Ectodermal cell (in vitro differentiated cells): Measurements from ENCODE around the gene FOXL2NB. TPM values are rescaled to one million over a fixed set of nuclear protein-coding genes. Genes with fewer than 3 reads are reported as not detected.

Experiments used
- H3K27ac ChIP-seq: 2 replicates; pipeline ENCODE4 v1.7.0; 2013; ENCODE audit warnings: mild to moderate bottlenecking, low read depth, low read length; ENCODE audit not compliant: insufficient read depth, poor library complexity, severe bottlenecking
- H3K27me3 ChIP-seq: 2 replicates; pipeline ENCODE4 v1.7.0; 2013; ENCODE audit warnings: mild to moderate bottlenecking, low read length; ENCODE audit not compliant: insufficient read depth, control insufficient read depth, poor library complexity, severe bottlenecking
- H3K36me3 ChIP-seq: one replicate; pipeline ENCODE4 v1.7.0; 2013; ENCODE audit warnings: low read length; ENCODE audit not compliant: control insufficient read depth, insufficient read depth
- H3K4me1 ChIP-seq: one replicate; pipeline ENCODE4 v1.7.0; 2013; ENCODE audit warnings: low read length; ENCODE audit not compliant: control insufficient read depth, insufficient read depth
- H3K4me3 ChIP-seq: 2 replicates; pipeline ENCODE4 v1.7.0; 2013; ENCODE audit warnings: low read depth, low read length, control low read depth; ENCODE audit not compliant: insufficient read depth
- H3K9me3 ChIP-seq: 2 replicates; pipeline ENCODE4 v1.7.0; 2013; ENCODE audit warnings: mild to moderate bottlenecking, low read length, moderate library complexity; ENCODE audit not compliant: control insufficient read depth
- whole genome bisulfite sequencing, 2 experiments: methylation state at CpG; one replicate each; pipeline ENCODE4 v1.1.7; 2013; ENCODE audit warnings: missing lambda C conversion rate in 2 of 2; 5-methylcytosine and 5-hydroxymethylcytosine counted together
- polyA plus RNA-seq, 4 experiments: library from polyadenylated mRNA; stranded (reverse); fragments of 50-300 nt; gene quantifications; one replicate each; pipeline ENCODE4 v1.2.3, GENCODE V29; 2013

The FOXL2NB gene
- polyA plus RNA-seq (2013, experiment 1 of 4) = not detected
- polyA plus RNA-seq (2013, experiment 2 of 4) = not detected
- not detected for polyA plus RNA-seq (2013, experiment 3 of 4)
- not detected for polyA plus RNA-seq (2013, experiment 4 of 4)

DNA sequence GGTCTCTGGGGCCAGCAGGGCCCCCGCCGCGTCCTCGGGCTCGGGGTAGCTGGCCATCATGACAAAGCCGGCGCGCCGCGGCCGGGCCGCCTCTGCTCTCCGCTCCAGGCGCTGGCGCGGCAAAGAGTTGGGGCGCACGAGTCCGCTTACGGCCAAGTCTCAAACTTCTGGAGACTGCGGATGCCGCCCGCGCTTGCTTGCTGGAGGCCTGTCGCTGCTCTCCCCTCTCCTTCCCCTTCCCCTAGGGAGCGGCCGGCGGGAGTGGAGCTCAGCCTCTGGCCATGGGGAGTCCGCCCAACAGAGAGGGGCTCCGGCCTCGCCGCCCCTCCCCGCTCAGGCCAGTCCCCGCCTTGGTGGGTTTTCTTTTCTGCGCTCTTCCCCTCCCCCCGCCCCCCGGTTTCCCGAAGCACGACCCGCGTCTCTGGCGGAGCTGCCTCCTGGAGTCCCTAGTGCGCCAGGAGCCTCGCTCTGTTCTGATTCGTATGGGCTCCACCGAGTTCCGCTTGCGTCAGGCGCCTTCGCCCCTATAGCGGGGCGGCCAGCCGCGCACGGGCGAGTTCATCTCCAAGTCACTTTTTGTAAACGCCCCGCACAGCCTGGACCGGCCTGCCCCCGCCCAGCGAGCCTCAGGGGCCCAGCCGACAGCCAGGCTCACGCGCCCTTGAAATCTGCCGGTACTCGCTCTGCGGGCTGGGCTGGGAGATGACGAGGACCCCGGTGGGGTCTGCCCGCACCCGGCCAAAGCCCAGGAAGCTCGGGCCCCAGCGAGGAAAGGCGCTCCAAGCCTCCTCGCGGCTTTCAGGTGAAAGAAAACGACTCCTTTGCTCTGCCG, at the start of gene FOXL2NB, which contains the start of gene FOXL2:
Gene FOXL2NB (plus strand): TSS at position 555 of the 832 bp plus-strand sequence. CDS start 148 bp downstream, at position 703.
Gene FOXL2 (minus strand): TSS at position 475 of the 832 bp plus-strand sequence. CDS start 415 bp downstream, at position 60.
- 0 to 1% methylated on average over 78 of the region's 78 CpGs for WGBS, 2 experiments

GRCh38 chr3:138898301-138898700, 48.7 kb upstream of the FOXL2NB start:
- Histone ChIP-seq H3K27me3 (no peaks in the 10 kb centered on the region), H3K4me3 (no peak overlapping the region), H3K27ac (no peak overlapping the region), H3K9me3 (no peaks in the 10 kb centered on the region), H3K36me3 (no peaks in the 10 kb centered on the region), H3K4me1 (no peaks in the 10 kb centered on the region)
- 94 to 100% methylated on average over 1 of the region's 1 CpG for WGBS, 2 experiments

More for the DNA sequence above, at the start of gene FOXL2NB, which contains the start of gene FOXL2:
- H3K27me3 ChIP-seq = peaks cover 100% of the 10 kb centered on the region
- H3K36me3 ChIP-seq = no peaks in the 10 kb centered on the region
- peaks cover 30% of the 10 kb centered on the region for H3K4me1 ChIP-seq
- H3K4me3 ChIP-seq = peak within 1 kb of the TSS; percentile 32
- H3K9me3 ChIP-seq = no peaks in the 10 kb centered on the region
- H3K27ac ChIP-seq = no peak within 1 kb of the TSS

DNA sequence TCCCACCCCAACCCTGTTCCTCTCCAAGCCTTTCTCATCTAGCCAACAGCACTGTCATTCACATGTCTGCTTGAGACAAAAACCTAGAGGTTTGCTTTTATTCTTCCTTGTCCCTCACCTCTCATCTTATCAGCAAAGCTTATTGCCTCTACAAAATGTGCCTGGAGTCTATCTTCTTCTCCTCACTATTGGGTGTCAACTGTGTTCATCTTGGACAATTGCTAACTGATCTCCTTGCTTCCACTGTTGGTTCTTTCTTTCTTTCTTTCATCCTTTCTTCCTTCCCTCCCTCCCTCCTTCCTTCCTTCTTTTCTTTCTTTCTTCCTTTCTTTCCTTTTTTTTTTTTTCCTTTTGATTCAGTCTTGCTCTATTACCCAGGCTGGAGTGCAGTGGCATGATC, 48.3 kb upstream of the FOXL2NB start:
- Histone ChIP-seq H3K27ac (no peak overlapping the region), H3K4me1 (no peaks in the 10 kb centered on the region), H3K27me3 (no peaks in the 10 kb centered on the region), H3K36me3 (no peaks in the 10 kb centered on the region), H3K9me3 (no peaks in the 10 kb centered on the region), H3K4me3 (no peak overlapping the region)

DNA sequence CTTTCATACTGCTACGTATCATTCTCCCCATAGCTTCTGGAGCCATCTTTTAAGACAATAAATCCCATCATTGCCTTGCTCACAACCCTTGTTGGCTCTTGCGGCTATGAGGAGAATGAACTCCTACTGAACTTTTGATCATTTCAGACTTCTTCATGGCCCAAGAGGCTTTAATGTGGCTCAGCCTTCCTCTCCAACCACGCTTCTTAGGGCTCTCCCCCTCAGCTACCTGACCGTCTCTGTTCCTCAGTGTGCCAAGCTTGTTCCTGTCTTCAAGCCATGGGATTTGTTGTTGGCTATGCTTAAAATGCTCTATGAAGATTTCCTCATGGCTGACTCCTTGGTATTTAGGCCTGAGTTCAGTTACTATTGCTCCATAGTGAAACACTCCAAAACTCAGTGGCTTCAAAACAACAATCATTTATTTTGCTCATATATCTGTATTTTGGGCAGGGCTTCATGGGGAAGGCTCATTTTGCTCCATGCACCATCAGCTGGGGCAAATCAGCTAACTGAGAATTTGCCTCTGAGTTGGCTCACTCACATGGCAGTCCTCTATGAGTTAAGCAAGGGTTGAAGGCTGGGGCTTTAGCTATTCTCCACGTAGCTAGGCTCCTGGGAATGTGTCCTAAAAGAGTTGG, 47.5 kb upstream of the FOXL2NB start:
- 91 to 93% methylated on average over 5 of the region's 5 CpGs for WGBS, 2 experiments
- Histone ChIP-seq H3K27me3 (no peaks in the 10 kb centered on the region), H3K27ac (no peak overlapping the region), H3K4me1 (no peaks in the 10 kb centered on the region), H3K9me3 (no peaks in the 10 kb centered on the region), H3K36me3 (no peaks in the 10 kb centered on the region), H3K4me3 (no peak overlapping the region)

- Histone ChIP-seq H3K4me3 (no peak overlapping the region), H3K4me1 (no peaks in the 10 kb centered on the region), H3K9me3 (no peaks in the 10 kb centered on the region), H3K27ac (no peak overlapping the region), H3K27me3 (no peaks in the 10 kb centered on the region), H3K36me3 (no peaks in the 10 kb centered on the region)
- WGBS, 2 experiments = 75 to 79% methylated on average over 8 of the region's 8 CpGs
Observed at GRCh38 chr3:138901567-138901966, 45.5 kb upstream of the FOXL2NB start.

DNA sequence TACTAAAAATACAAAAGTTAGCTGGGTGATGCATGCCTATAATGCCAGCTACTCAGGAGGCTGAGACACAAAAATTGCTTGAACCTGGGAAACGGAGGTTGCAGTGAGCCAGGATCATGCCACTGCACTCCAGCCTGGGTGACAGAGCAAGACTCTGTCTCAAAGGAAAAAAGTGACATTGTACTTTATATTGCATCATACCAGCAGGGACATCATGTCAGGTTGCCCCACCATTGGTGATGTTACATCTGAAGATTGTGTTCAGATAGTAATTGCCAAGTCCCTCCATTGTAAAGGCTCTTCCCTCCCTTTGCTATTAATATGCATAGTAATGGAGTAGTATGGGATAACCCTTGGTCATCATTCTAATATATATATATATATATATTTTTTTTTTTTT, 44.8 kb upstream of the FOXL2NB start:
- no peaks in the 10 kb centered on the region for H3K4me1 ChIP-seq
- H3K9me3 ChIP-seq = no peaks in the 10 kb centered on the region
- 95 to 98% methylated on average over 1 of the region's 1 CpG for WGBS, 2 experiments
- no peaks in the 10 kb centered on the region for H3K36me3 ChIP-seq
- H3K27ac ChIP-seq = no peak overlapping the region
- H3K27me3 ChIP-seq = no peaks in the 10 kb centered on the region
- H3K4me3 ChIP-seq = no peak overlapping the region

- H3K27me3 ChIP-seq = no peaks in the 10 kb centered on the region
Observed at GRCh38 chr3:138907539-138907938, 39.5 kb upstream of the FOXL2NB start.

DNA sequence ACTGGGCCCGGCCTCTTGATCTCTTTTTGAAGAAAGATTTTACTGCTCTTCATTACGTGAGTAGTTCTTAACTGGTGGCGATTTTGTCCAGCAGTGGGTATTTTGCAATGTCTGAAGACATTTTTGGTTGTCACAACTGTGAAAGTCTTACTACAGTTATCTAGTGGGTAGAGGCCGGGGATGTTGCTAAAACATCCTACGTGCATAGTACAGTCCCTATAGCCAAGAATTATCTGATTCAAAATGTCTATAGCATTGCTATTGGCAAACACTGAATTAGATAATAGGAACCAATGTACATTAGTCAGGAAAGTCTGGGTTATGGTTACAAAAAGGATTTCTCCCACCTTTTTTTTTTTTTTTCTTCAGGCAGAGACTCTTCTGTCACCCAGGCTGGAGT, 38.2 kb upstream of the FOXL2NB start:
- H3K4me3 ChIP-seq = no peak overlapping the region
- no peaks in the 10 kb centered on the region for H3K9me3 ChIP-seq
- WGBS, 2 experiments = 95 to 96% methylated on average over 5 of the region's 5 CpGs
- no peaks in the 10 kb centered on the region for H3K27me3 ChIP-seq
- no peaks in the 10 kb centered on the region for H3K4me1 ChIP-seq
- H3K27ac ChIP-seq = no peak overlapping the region
- H3K36me3 ChIP-seq = no peaks in the 10 kb centered on the region

More at GRCh38 chr3:138907539-138907938, 39.5 kb upstream of the FOXL2NB start:
- Histone ChIP-seq H3K27ac (no peak overlapping the region), H3K36me3 (no peaks in the 10 kb centered on the region), H3K4me1 (no peaks in the 10 kb centered on the region), H3K9me3 (no peaks in the 10 kb centered on the region), H3K4me3 (no peak overlapping the region)
- WGBS, 2 experiments = 100% methylated on average over 3 of the region's 3 CpGs

DNA sequence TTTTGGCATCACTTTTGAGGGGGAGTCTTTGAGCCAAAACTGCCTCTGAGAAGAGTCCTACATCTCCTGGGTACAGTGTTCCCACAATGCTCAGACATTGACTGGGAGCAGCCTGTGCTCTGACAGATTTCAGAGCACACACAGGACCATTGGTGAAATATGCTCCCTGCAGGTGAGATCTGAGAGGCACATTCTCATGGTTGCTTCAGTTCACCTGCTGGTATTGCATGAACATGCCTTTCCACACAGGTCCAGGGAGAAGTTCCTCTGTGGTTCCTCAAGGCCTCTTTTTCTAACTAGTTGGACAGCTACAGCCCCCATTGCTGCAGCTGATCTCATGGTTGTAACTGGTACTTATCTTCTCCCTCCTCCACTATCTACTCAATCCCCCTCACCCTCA, 37.1 kb upstream of the FOXL2NB start:
- Histone ChIP-seq H3K9me3 (no peaks in the 10 kb centered on the region), H3K27me3 (no peaks in the 10 kb centered on the region), H3K27ac (no peak overlapping the region), H3K4me1 (no peaks in the 10 kb centered on the region), H3K36me3 (no peaks in the 10 kb centered on the region), H3K4me3 (no peak overlapping the region)

GRCh38 chr3:138911621-138912020, 35.4 kb upstream of the FOXL2NB start:
- Histone ChIP-seq H3K36me3 (no peaks in the 10 kb centered on the region), H3K27me3 (peaks cover 6% of the 10 kb centered on the region), H3K4me3 (no peak overlapping the region), H3K9me3 (no peaks in the 10 kb centered on the region), H3K27ac (no peak overlapping the region), H3K4me1 (no peaks in the 10 kb centered on the region)
- 100% methylated on average over 1 of the region's 1 CpG for WGBS, 2 experiments
